DLD1 (cell line): ENCODE results near the gene CTPS2.
"Not testable (repeated sequence)": the region's sequence is repeated elsewhere in the genome, so short reads cannot be mapped to it uniquely, and the experiment has no call there.

ENCODE experiments used
- in situ Hi-C: cut with HindIII; loops from 2 replicates; pipeline ENCODE4 v1.10.0; 2017; ENCODE audit warnings: low sequenced_read_pairs

CTPS2 gene

DNA sequence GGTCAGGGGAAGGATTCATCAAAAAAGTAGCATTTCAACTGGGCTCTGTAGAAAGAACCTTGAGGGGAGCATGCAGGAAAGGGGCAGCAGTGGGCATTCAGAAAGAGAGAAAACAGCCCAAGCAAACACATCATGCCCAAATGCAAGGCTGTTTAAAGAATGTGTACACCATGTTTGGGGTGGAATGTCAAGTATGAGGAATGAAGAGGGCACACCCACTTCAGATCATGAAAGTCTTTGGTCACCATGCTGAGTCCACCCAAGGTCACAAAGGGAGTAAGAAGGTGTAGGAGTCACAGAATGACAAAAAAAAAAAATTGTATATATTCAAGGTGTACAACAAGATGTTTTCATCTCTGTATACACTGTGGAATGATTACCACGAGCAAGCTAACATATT, 53.1 kb downstream of the CTPS2 start:
- in situ Hi-C loops, result no loop called here

DNA sequence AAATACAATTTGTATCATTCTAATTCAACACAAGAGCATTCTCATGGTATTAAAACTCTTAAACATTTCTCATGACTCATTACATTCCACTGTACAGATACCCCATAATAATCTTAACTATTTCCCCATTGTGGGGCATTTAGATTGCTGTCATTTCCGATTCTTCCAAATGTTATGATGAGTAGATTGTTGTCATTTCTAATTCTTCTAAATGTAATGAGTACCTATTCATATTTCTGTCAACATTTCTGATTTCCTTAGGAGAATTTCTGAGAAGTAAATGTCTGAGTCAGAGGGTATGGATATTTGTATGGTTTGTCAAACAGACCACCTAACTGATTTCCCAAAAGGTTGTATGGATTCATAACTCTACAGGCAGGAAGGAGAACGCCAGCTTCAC, 54.2 kb downstream of the CTPS2 start:
- in situ Hi-C loops, result no loop called here

DNA sequence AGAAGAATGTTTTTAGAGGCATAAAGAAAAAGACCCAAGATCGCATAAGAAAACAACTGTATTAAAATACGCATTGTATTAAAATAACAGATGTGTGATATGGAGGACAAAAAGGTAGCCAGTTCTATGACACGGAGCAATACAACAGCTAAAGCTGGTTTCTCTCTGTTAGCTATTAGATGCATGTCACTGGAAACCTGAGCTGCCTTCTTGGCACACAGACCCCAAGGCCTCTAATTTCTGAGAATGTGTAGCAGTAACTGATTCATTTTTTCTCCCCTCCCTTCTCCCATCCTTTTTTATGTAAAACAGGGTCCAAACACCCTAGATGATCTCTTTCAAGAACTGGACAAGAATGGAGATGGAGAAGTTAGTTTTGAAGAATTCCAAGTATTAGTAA, 58.4 kb downstream of the CTPS2 start:
- in situ Hi-C loops, result no loop called here

DNA sequence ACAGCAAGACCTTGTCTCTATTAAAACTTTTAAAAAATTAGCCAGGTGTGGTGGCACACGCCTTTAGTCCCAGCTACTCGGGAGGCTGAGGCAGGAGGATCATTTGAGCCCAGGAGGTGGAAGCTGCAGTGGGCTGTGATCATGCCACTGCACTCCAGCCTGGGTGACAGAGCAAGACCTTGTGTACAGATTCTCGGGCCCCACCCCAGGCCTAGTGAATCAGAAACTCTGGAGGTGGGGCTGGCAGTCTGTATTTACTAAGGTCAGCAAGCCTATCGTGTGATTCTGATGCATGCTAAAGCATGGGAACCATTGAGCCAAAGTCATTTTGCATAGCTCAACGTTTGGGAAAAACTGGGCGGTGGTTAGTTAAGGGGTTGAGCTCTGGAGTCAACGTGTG, 59.0 kb downstream of the CTPS2 start:
- in situ Hi-C loops, result no loop called here

DNA sequence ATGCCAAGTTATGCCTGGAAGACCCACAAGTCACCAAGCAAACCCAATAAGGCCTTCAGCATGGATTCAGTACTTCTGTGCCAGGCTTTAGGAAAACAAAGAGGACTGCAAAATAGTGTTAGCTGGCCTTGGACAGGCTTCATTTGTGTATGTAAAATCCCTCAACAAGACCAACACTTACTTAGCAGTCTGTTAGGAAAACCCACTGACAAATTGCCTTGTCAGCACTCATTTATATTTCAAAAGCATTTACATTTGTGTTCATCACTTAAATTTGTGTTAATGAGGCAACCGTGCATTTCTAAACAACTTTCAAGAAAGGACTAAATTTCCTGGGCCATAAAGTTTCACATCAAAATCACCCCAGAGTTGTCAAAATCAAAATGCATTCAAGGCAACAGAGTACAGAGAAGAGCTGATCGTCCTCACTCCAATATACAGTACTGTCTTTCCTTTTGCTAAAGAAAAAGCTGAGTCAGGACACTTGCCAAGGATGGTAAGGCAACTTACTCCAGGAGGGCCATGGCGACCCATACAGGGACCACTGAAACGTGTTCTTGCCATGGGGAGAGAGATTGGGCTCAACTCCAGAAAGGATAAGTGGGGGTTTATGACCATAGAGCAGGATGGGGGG, 61.0 kb downstream of the CTPS2 start:
- in situ Hi-C loops, result no loop called here

DNA sequence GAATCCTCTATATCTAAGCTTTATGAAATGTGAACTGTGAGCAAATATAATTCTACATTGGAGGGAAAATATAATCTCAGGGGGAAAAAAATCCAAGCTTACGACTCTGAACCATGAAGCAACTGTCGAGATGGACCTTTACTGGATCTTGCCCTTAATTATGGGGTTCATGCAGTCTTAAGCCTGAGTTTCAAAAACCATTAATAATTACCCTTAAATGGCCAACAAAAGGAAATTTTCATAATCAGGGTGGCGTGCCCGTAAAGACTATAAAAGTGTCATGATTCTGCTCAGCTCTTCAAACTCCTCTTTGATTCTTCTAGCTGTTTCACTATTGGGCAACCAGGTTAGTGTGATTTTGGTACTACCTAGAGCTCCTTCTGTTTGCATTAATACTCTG, 62.6 kb downstream of the CTPS2 start, which contains the start of gene S100G:
TSS of gene S100G (plus strand) at position 301 of the 400 bp plus-strand sequence. CDS start 849 bp downstream, outside the sequence.
- in situ Hi-C loops, result no loop called here

DNA sequence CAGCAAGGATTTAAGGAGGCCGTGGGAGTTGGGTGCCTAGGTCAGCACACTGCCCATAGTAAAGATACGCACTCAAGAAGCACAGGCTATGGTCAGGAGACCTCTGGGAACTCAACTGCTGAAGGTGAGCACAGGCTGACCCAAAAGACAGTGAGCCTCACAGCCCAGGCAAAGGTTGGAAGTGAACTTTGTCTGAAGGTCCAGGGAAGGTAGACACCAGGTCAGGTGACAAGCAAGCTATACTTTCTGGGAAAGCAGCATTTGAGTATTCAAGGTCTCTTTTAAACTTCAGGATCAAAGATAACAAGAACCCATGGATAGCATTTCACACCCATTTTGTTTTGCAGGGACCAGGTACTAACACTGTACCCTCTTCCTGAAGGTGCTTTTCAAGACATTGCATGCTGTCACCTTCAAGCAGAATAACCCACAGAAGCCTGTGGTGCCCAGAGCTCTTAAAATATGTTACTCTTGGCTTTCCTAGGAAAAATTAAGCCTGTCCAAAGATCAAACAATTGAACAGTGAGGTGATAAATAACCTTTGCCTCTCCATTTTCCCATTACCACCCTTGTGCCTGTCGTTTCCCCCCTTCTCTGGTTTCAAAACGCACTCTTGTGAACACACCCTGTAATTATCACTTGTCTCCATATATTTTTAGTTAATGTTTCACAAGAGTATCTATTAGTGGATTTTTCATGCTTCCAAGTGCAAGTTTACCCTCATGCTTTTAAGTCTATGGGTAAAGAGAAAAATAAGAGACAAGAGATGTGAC, 65.9 kb downstream of the CTPS2 start:
- in situ Hi-C loops, result no loop called here

DNA sequence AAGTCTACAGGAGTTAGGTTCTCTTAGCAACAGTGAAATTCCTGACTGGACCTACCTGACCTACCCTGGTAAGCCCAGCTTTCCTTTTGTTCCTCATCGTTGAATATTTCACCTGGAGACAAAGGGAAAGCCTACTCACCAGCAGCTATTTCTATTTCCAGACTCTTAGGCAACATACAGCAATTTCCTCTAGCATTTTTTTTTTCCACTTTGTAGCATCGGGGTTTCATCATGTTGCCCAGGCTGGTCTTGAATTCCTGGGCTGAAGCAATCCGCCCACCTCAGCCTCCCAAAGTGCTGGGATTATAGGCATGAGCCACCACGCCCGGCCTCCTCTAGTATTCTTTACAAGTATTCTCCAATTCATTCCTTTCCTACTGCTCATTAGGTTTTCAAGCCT, 69.3 kb downstream of the CTPS2 start:
- in situ Hi-C loops, result no loop called here

DNA sequence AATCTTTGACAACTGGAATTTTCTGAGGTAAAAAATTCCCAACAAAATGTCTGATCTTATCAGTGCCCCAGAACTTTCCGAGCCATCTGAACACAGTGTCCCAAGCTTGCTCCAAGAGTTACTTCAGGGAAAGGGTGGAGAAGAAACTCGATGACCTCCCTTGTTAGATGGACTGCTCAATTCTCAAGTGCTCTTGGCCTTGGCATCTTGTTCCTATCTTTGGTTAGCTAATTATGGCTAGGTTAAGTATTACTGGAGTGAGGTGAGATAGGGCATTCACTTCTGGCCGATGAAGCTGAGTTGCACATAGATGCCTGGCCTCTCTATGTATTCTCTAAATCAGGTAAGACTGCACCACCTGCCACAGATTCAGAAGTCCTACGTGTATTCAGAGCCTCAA, 71.6 kb downstream of the CTPS2 start:
- in situ Hi-C loops, result no loop called here

DNA sequence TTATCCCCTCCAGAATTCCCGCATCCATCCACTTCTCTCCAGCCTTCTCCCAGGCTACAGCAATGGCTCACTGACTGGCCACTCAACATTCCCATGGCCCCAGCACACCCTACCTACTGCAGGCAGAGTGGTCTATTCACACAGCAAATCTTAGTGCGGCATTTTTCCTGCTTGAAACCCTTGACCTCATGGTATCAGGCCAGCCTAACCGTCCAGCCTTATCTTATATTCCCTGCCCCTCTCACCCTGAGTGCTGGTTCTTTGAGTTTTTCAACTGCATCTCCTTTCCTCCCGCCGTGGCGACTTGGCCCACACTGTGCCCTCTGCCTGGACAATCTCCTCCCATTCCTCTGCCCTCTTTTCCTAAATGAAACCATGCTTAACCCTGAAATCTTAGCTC, 72.5 kb downstream of the CTPS2 start:
- in situ Hi-C loops, result no loop called here

DNA sequence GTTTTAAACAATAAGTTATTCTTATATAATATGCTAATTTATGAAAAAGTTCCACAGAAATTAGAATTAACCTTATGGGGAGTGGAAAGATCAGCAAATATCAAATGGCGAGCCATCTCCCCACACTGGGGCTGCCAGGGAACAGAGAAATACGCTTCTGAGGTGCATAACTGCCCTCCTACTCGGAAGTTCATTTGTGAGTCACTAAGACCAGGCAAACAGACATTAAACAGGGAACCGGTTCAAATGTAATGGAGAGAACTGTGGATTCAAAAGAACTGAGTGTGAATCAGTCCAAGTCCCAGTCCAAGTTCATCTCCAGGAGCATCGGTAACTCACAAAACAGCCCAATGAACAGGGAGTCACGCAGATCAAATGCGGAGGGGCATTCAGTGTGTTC, 73.9 kb downstream of the CTPS2 start:
- in situ Hi-C loops, result no loop called here

DNA sequence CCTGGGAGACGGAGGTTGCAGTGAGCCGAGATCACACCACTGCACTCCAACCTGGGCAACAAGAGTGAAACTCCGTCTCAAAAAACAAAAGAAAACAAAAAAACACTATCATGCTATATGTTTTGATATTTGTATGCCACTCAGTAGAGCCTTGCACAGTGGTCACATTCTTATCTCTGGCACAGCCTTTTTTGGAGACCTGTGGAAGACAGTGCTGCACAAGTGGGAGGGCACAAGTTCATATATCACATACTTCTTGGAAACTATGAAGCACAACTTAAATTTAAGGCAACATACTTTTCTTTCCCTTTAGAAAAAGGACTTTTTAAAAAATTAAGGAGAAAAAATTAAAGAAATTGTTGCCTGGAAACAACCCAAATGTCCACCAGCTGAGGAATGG, 76.9 kb downstream of the CTPS2 start:
- in situ Hi-C loops, result no loop called here

DNA sequence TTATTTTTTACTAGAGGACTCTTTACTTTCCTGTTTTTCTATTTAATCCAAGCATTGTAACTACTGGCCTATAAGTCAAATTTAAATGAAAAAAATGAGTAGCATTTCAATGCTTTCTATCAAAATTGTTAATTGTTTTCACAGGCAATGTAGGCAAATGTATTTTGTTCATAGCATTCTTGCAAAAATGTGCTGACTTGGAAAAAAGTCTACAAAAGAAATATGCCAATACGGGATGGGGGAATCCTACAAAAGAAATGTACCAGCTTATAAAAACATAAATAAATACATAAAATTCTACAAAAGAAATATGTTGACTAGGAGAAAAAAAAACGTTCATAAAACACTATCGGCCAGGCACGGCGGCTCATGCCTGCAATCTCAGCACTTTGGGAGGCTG, 77.4 kb downstream of the CTPS2 start:
- in situ Hi-C loops, result no loop called here

DNA sequence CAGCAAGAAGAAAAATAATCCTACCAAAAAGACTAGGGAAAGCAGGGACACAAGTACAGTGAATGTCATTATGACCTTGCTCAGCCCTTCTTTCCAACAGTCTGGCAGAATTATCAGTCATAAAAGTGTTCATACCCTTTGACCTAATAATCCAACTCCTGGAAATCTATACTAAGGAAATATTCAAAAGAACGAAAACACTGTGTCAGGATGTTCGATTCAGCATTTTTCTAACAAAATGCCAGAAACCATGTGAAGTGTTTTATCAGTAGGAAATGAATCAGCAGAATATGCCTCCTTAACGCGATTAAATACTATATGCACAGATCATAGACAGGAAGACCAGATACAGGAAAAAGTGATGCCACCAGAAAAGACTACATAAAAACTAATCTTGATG, 78.7 kb downstream of the CTPS2 start:
- in situ Hi-C loops, result no loop called here

DNA sequence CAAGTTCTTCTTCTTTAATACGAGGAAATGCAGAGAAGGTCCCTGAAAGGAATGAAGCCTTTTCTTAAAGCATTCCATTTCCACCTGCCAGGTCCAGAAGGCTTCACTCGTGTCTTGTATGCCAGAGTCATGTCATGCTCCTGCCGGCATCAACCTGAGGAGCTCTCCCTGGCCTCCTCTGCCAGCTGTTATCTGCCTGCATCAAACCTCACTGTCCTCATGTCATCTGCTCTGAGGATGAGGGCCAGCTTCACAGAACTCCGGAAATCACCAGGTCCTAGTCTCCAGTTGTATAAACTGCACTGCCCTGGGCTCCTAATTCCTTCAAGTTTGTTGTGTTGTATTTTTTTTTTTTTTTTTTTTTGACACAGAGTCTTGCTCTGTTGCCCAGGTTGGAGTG, 82.6 kb downstream of the CTPS2 start:
- in situ Hi-C loops, result no loop called here

DNA sequence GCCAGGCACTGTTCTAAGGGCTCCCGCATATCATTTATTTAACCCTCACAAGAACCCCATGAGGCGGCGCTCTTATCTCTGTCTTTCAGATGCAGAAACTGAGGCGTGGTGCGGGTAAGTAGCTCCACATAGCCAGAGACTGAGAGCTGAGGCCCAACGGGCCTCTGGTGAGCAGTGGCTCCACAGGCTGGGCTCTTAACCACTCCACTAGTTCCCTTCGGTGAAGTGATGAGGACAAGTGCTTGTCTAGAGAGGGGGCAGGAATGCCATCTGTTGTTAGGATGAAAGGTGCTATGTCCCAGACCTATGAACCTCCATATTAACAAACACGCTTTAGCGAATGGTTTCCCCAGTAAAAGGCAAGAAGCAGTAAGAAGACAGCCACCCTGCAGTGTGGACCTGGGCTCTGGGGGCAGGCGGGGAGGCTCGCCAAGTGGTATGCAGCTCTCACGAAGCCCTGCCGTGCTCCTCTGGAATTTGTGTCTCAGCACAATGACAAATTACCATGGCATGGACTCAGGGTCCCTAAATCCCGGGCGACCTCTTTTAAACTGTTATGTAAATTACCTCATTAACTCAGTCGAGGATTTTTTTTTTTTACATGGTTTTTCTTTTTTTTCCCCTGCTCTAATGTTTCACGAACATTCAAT, 83.4 kb downstream of the CTPS2 start:
- in situ Hi-C loops, result no loop called here

DNA sequence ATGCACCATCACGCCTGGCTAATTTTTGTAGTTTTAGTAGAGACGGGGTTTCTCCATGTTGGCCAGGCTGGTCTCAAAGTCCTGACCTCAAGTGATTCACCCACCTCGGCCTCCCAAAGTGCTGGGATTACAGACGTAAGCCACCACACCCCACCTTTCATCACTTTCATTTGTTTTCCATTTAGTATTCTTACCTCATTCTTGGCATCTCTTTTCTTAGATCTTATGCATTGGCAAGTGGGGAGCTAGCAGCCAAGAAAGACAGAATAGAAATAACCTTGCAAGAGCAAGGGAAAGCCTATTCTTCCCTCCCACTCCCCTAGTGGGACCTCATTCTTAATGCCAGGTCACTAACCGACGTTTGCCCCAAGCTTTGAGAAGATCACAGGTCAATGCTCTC, 84.0 kb downstream of the CTPS2 start:
- in situ Hi-C loops, result not testable (repeated sequence)

DNA sequence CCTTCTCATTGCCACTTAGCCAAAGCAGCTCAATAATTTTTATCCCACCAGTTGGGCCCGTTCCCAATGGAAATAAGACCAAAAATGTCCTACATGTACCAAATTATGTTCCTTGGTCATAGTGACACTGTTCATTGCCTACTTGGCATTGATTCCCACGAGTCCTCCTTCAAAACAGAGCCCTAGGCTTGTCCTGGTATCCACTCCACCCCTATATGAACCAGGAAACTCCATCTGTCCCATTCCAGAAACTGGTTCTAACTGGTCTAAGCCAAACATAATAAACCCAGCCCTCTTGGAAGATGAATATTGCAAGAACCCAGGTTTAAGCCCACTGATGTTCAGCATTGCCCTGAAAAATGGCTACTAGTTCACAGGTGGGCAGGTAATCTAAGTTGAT, 93.4 kb downstream of the CTPS2 start:
- in situ Hi-C loops, result no loop called here

DNA sequence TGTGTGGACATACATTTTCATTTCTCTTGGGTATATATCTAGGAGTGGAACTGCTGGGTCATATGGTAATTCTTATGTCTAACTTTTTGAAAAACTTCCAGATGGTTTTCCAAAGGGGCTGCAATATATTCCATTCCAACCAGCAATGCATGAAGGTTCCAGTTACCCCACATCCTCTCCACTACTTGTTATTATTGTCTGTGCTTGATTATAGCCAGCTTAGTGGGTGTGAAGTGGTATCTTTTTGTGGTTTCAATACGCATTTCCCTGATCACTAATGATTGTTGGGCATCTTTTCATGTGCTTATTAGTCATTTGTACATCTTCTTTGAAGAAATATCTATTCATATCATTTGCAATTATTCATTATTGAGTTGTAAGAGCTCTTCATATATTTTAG, 94.0 kb downstream of the CTPS2 start:
- in situ Hi-C loops, result no loop called here

DNA sequence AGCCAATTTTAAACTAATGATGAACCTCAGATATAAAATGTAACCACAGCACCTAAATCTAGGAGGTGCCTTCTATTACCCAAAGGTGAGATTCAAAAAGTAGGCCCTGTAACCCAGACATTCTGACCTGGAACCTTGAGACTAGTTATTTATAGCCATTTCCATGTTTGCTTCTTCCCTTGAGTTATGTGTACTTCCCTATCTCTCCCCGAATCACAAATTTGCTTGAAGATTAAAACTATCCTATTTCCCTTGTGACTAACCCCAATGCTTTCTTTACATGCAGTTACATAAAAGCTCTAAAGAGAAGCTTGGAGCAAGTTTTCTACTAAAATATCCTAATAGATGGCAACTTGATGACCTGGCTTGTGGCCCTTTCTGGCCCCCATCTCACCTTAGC, 95.1 kb downstream of the CTPS2 start:
- in situ Hi-C loops, result no loop called here

DNA sequence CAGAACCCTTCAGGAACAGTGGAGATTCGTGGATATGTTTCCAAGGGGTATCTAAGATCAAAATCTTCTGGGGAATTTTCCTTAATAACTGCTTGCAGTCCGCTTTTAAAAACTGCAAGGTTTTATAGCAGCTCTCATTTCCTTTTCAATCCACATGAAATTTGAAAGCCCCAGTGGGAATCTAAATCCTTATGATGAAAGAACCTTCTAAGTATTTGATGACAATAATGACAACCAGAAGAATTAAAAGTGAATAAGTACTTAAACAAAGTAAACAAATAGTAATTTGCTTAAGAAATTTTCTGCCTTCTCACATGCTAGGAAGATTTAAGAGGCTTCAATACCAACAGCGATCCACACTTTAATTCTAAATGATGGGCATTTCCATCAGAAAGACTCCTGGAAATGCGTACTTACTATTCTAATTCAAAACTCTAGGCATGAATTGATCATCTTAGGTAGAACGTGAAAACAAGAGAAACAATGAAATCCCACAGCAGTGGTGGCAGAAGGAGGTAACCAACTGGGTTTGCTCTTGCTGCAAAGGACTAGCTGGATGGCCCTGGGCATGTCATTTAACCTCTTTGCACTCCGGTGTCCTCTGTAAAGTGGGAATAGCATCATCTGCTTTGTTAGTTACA, 100.1 kb downstream of the CTPS2 start:
- in situ Hi-C loops, result no loop called here

DNA sequence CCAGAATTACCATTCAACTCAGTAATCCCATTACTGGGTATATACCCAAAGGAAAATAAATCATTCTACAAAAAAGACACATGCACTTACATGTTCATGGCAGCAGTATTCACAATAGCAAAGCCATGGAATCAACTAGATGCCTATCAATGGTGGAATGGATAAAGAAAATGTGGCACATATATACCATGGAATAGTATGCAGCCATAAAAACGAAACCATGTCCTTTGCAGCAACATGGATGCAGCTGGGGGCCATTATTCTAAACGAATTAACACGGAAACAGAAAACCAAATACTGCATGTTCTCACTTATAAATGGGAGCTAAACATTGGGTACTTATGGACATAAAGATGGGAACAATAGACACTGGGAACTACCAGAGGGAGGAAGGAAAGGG, 101.8 kb downstream of the CTPS2 start:
- in situ Hi-C loops, result not testable (repeated sequence)
